ENCODE results near the gene BTBD1. TPM values are rescaled to one million over a fixed set of nuclear protein-coding genes. Genes with fewer than 3 reads are reported as not detected.

Gene BTBD1
- total RNA-seq, 4 donors from 2014 or later: 37.3 to 60.8 (median 55.9) TPM

- Histone ChIP-seq H3K4me3 (peak overlapping the region in 1 of 4 donors; percentile 76), H3K9me3 (no peaks in the 10 kb centered on the region), H3K27me3 (peaks cover 0 to 59% (median 3%) of the 10 kb centered on the region in 4 donors), H3K27ac (peak overlapping the region in 2 of 4 donors; percentile 76 to 80), H3K4me1 (peaks cover 0 to 42% (median 8%) of the 10 kb centered on the region in 3 donors), H3K36me3 (no peaks in the 10 kb centered on the region)
- TF ChIP-seq, protein P1, sequence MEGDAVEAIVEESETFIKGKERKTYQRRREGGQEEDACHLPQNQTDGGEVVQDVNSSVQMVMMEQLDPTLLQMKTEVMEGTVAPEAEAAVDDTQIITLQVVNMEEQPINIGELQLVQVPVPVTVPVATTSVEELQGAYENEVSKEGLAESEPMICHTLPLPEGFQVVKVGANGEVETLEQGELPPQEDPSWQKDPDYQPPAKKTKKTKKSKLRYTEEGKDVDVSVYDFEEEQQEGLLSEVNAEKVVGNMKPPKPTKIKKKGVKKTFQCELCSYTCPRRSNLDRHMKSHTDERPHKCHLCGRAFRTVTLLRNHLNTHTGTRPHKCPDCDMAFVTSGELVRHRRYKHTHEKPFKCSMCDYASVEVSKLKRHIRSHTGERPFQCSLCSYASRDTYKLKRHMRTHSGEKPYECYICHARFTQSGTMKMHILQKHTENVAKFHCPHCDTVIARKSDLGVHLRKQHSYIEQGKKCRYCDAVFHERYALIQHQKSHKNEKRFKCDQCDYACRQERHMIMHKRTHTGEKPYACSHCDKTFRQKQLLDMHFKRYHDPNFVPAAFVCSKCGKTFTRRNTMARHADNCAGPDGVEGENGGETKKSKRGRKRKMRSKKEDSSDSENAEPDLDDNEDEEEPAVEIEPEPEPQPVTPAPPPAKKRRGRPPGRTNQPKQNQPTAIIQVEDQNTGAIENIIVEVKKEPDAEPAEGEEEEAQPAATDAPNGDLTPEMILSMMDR (IDR thresholded peaks at IDR 0.05): no peak
- TF ChIP-seq POLR2A (IDR thresholded peaks at IDR 0.05): no peak
- no peak for DNase-seq
- WGBS, 2 donors: 82 to 86% methylated on average over 12 of the region's 12 CpGs
- intact Hi-C loops (cut with DNase I): no loop called here
Observed at GRCh38 chr15:83109532-83109931, 42.5 kb upstream of the BTBD1 start.

- no peaks in the 10 kb centered on the region for H3K36me3 ChIP-seq
- TF ChIP-seq POLR2A (IDR thresholded peaks at IDR 0.05): peak in 2 of 4 donors; percentile 31 to 52
- TF ChIP-seq, protein P1 (IDR thresholded peaks at IDR 0.05): no peak
- WGBS, 2 donors: 28 to 43% methylated on average over 5 to 18 of the region's 21 CpGs
- peaks cover 0 to 35% (median 8%) of the 10 kb centered on the region in 3 donors for H3K4me1 ChIP-seq
- H3K27ac ChIP-seq: peak overlapping the region; percentile 27 to 80 (median 64)
- H3K4me3 ChIP-seq: peak overlapping the region; percentile 32 to 76 (median 48)
- peak; percentile 3 for DNase-seq
- peaks cover 0 to 69% (median 3%) of the 10 kb centered on the region in 4 donors for H3K27me3 ChIP-seq
- H3K9me3 ChIP-seq: no peaks in the 10 kb centered on the region
- intact Hi-C loops (cut with DNase I): no loop called here
Observed at GRCh38 chr15:83108266-83109219, 41.5 kb upstream of the BTBD1 start.

- Histone ChIP-seq H3K27ac (peak overlapping the region; percentile 27 to 80 (median 64)), H3K27me3 (peaks cover 0 to 69% (median 3%) of the 10 kb centered on the region in 4 donors), H3K4me3 (peak overlapping the region; percentile 32 to 76 (median 48)), H3K4me1 (peaks cover 0 to 31% (median 8%) of the 10 kb centered on the region in 3 donors), H3K36me3 (no peaks in the 10 kb centered on the region), H3K9me3 (no peaks in the 10 kb centered on the region)
- no peak for DNase-seq
- intact Hi-C loops (cut with DNase I): no loop called here
- no peak for TF ChIP-seq POLR2A (IDR thresholded peaks at IDR 0.05)
- TF ChIP-seq, protein P1 (IDR thresholded peaks at IDR 0.05): no peak
- WGBS, 2 donors: 10% methylated on average over 8 of the region's 30 CpGs; no CpG with 5 or more reads in 1 of the 2 donors
Observed at GRCh38 chr15:83107841-83108181, 40.8 kb upstream of the BTBD1 start.

DNA sequence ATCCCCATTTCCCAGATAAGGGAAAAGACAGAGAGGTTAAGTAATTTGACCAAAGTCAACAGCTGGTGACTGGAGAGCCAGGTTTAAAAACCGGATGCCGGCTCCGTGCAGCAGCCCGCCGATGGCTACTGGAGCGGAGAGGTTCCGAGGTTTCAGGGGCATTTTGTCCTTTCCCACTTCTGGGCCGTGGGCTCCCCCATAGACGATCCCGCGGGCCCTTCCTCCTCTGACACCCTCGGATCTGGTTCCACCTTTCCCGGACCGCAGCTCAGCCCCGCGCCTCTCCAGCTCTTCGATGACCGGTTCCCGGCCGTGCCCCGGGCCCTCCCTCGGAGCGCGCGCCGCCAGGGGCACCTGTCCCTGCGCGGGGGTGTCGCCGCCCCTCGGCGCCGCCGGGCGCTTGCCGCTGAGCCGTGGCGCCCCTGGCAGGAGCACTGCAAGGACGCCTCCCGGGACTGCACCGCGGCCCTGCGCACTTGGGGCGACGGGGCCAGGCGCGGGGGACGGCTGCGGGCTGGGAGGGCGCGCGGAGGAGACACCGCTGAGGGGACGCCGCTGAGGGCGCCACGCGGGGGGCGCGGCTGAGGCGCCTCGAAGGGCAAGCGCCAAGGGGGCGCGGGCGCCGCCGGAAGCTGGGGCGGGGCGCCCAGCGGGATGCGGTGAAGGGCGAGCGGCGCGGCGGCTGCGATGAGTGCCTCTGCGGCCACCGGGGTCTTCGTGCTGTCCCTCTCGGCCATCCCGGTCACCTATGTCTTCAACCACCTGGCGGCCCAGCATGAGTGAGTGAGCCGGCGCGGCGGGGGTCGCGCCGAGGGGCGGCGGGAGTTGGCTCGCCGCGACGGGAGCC is 40.2 kb upstream of the BTBD1 start, which contains the start of gene TM6SF1:
TM6SF1 (plus strand) TSS at position 652 of the 847 bp plus-strand sequence; CDS start at position 688, 36 bp downstream.
- peak within 1 kb of the TSS; percentile 32 to 76 (median 48) for H3K4me3 ChIP-seq
- peak within 1 kb of the TSS; percentile 27 to 80 (median 64) for H3K27ac ChIP-seq
- peaks cover 0 to 72% (median 3%) of the 10 kb centered on the region in 4 donors for H3K27me3 ChIP-seq
- no peaks in the 10 kb centered on the region for H3K9me3 ChIP-seq
- intact Hi-C loops (cut with DNase I): no loop called here
- DNase-seq: no peak
- H3K4me1 ChIP-seq: peaks cover 0 to 31% (median 8%) of the 10 kb centered on the region in 3 donors
- WGBS, 2 donors: 0 to 1% methylated on average over 1 to 17 of the region's 97 CpGs
- H3K36me3 ChIP-seq: no peaks in the 10 kb centered on the region
- TF ChIP-seq, protein P1 (IDR thresholded peaks at IDR 0.05): peak in 1 of 6 experiments; percentile 4
- no peak for TF ChIP-seq POLR2A (IDR thresholded peaks at IDR 0.05)
